LHCN-M2 (cell line): ENCODE results near the gene EIPR1. TPM values are rescaled to one million over a fixed set of nuclear protein-coding genes. Genes with fewer than 3 reads are reported as not detected.

ENCODE experiments used
- DNase-seq: peaks from one replicate; pipeline ENCODE4 v3.0.0-alpha.2; 2012; ENCODE audit warnings: low read depth
- total RNA-seq: library from RNA; depleted of rRNA; stranded (reverse); fragments of >200 nt; gene quantifications from 2 replicates; pipeline ENCODE4 v1.2.3, GENCODE V29; 2014

Gene EIPR1
- total RNA-seq, 1 experiment from 2014 or later, result 77.5 TPM

DNA sequence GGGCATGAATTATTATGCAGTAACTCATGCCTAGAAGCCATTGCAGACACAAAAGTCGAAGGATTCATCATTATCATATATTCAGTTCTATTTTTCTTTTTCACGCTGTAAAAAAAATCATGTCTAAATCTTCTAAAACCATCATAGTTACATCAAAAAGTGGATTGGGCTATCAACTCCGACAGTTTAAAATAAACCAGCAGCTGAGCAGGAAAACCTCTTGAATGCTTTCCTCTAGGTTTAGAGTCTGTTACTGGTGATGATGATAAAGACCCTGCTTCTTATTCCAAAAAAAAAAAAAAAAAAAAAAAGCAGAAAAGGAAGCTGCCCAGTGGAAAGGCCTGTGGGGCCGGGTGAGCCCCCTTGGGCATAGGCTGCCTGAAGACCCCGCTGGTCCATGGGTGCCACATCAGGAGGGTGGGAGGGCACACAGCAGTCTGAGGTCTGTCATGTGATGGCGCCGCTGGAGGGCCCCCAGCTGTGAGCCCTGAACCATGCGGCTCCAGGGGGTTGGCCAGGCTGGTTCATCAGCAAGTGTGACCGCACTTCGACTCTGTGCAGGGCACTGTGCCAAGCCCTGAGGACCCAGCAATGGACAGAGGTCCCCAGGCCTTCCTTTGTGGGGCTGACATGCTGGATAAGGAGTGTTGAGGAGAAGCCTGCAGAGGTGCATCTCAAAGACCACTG is 199.6 kb downstream of the EIPR1 start:
- no peak for DNase-seq

DNA sequence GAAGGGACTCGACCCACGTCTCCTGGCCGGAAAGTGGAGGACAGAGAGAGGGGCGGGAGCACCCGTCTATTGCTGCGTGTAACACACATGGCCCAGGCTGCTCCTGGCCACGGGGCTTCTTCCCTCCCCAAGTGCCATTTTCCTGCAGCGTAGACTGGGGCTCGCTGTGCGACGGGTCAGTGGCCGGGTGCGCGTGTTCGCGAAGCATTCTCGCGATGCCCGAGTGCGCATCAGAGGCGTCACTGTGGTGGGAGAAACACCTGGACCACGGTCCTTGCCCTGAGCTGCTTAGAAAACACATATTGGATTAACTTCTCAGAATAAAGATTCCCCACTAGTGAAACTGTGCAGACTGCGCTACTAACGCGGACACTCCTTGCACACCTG is 200.8 kb downstream of the EIPR1 start:
- DNase-seq, result no peak

DNA sequence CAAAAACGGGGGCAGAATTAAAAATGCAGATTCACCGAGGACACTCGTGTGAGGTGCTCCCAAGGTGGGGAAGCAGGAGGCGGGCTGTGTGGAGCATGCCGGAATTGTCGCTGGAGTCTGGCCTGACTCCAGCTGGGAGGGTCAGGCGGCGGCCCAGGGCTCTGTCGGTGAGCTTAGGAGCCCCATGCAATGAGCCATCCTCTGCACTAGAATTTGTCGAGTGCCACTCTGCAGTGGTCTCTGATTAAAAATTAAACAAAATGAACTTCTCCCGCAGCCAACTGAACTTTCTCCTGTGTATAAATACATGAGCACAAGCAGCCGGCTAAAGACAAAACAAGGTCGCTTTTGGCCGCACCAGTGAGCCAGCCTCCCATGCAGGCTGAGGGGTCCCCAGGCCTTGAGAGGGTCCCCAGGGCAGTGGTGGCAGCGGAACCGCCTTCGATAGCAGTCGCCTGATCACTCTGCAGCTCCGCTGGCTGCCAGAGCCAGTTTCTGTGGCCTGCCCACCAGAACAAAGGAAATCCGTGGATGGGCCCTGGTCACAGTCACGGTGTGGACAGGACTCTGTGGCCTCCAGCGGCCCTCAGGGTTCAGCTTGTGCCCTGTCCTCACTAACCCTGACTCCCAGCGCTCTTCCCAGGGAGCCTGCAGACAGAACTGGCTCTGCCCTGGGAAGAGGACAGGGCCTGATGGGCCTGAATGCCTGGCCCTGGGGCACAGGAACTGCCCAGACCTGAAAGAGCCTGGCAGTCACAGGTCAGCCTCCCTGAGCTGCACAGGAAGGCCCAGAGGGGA is 201.3 kb downstream of the EIPR1 start:
- DNase-seq, result no peak

DNA sequence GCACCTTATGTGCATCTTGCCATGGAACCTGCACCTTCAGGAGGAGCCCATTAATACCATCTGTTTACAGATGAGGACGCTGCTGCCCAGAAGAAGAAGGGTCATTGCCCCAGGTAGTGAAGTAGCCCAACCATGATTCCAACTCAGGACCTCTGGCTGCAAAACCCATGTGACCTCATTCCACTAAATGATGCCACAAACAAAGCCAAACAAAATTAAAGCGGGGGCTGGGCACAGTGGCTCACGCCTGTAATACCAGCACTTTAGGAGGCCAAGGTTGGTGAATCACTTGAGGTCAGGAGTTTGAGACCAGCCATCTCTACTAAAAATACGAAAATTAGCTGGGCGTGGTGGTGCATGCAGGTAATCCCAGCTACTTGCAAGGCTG is 202.1 kb downstream of the EIPR1 start:
- no peak for DNase-seq

DNA sequence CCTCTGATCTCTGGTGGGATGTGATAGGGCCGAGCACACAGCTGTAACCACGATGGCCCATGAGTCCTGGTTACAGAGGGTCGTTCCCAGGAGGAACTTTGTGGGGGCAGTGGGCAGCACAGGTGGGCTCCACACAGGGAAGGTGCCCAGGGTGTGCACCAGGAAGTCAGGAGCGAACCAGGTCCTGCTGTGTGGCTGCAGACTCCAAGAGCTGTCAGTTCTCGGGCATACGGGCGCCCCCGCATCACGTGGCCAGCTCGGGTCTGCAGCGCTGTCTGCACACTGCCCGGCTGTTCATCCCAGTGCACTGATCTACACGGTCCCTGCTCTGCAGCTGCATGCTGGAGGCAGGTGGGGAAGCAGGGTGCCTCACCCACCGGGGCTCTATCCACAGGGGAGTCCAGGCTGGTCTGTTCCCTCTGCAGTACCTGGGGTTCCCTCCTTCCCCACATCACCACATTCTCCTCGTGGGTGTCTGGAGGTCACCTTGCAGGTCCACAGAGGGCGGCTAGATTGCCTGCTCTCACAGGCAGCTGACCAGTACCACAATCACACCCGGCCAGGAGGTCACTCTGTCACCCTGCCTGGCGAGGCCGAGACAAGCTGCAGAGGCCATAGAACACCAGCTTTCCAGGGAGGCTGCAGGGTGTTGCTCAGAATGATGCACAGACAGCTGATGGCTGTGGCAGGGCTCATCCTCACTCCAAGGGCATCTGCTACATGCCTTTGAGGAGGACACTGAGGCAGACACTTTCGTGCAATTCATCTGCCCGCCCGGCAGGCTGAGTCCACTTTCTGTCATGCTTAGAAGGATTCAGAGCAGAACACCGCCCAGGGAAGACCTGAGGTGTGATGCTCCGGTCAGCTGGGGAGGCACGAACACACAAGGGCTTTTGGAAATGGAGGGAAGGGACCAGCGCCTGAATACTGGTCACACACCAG is 202.7 kb downstream of the EIPR1 start:
- no peak for DNase-seq

DNA sequence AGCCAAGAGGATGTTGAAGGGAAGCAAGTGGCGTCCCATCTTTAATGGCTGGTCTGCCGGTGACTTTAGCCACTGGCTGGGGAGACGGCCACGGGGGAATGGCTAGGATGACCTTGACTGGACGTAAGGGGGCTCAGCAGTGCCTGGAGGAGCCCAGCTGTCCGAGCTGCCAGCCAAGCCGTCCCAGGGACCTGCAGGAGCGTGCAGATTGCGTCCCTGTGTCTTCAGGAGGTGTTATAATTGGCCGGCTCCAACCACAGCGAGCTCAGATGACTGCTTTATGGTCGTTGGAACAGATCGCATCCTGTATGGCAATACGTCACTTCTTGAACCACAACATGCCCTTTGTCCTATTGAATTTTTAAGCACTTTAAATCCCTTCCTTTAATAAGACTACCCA is 204.6 kb downstream of the EIPR1 start:
- DNase-seq, result no peak

DNA sequence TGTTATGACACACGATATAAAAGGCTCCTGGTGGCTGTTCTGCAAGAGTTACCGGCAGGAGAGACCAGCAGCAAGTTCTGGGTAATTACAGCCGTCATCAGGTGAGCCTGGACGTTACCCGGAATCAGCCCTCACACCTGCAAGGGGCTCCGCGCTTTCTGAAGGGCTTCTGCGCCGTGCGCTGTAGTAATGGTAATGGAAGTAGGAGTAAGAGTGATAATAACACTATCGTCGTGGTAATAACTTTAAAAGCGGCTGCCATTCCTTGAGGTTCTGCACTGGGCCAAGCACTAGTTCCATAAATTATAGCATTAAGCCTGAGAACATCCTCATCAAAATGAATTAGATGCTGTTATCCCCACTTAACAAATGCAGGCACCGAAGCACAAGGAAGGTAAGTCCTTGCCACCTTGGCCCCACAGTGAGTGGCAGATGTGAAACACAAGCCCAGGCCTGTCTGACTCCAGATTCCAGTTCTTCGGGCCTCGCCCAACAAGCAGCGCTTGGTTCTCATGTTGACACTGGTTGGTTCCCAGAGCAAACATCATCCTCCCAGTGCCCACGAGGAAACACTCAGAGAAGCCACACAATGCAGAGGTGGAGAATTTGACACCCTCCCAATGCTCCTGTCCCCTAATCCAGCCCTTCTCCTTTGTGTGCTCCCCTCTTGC is 205.2 kb downstream of the EIPR1 start:
- DNase-seq, result no peak

DNA sequence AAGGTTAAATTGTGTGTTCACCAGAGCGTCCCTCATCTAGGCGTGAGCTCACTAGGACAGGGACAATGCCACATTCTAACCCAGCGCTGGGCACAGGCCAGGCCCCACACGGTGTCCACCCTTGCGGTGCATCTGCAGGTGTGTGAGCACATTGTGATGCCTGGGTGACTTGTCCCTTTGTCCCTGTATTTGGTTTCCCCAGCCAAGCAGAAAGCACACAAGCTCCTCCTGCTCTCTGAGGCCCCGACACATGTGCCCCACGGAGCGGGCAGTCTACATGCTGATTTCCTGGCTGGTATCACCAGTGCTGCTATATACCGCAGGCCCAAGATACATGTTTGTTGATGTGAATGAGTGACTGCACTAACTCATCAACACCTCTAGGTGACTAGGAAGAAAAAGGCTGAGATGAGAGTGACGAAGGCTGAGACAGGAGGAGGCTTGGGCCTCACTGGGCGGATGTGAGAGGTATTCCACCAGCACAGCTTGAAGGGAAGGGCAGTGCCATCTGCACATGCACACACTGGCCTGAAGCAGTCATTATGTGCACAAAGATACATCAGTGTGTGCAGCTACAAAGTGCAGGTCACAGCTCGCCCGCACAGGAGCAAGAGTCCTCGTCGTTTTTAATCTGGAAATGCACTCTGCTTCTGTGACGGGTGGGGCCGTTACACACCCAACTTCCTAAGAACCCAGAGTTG is 205.9 kb downstream of the EIPR1 start:
- DNase-seq, result no peak

DNA sequence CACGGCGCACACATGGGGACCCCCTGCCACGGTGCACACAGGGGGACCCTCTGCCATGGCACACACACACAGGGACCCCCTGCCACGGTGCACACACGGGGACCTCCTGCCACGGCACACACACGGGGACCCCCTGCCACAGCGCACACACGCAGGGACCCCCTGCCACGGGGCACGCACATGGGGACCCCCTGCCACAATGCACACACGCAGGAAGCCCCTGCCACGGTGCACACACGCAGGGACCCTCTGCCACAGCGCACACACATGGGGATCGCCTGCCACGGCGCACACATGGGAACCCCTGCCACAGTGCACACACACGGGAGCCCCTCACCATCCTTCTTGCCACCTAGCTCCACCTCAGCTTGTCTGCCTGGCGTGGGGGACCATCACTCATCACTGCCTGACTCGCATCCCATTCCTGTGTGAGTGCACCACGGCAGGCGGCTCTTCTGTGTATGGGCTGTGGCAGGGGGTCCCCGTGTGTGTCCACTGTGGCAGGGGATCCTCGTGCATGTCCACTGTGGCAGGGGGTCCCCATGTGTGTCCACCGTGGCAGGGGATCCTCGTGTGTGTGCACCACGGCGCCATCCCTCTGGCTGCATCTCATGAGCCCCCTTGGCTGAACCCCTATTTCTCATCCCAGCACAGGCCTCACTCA is 206.7 kb downstream of the EIPR1 start:
- DNase-seq, result no peak

DNA sequence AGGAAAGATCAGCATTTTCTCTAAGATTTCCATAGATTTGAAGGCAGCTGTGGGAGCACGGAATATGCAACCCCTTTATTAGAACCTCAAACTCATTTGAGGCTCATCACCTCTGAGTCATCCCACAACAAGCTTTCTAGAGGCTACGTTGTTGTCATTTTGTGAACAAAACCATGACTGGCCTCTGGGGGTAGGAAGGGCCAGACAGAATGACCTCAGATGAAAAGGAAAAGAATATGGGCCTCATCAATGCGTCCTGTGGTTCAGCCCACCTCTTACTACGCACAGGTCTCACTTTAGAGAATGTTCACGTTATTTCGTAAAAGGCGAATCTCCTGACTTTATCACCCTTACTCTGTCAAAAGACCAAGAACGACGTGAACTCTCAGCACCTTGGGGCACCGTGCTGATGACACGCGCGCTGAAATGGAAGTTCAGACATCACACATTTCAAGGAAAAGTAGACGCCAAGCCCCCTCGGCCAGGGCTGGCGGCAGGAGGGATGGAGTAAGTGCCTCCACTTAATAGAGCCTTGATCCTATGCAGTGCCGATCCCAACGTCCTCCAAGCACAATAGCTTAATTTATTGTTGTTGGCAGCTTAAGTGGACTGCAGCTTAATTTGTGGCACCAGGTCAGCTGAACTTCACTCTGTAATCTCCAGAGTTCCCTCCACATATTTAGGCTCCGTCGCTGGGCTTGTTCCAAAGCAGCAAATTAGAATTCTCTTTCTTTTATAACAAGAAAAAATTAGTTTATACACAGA is 208.3 kb downstream of the EIPR1 start:
- DNase-seq, result peak; percentile 84

DNA sequence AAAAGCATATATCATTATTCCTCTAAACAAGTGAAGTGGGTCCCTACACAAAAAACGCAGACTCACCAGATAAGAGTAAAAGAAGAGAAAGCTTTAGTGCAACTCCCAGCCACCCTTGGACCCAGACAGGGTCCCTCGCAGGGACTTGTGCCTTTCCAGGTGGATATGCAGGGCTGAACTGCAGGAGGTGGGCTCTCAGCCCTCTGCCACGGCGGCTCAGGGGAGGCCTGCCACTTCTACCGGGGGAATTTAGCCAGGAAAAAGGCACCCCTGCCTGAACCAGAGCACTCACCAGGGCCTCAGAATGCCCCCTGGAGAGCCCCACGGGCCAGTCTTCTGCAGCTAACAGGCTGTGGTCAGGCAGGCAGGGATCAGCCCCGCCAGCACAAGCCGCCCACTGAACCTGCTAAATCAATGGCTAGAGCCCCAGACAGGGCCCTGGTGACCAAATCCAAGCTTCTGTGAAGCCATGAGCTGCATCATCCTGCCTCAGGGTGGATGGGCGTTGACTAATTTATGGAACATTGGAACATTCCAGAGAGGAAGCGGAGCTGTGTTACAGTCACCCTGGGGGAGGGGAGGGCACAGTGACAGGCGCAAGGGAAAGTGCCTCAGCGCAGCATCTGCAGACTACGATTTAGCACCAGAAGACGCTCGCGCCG is 209.3 kb downstream of the EIPR1 start:
- DNase-seq, result peak; percentile 73

DNA sequence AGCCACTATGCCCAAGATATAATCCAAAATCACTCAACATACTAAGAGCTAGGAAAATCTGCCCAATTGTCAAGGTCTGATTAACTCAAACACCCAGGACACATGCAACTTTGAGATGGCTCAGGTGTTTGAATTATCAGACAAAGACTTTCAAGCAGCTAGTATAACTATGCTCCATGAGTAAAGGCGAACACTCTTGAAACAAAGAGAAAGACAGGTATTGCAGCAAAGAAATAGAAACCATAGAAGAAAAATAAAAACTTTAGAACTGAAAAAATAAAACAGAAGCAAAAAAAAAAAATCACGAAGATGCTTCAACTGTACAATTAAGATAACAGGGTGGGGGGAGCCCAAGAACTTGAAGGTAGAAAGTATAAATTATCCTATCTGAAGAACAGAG is 214.2 kb downstream of the EIPR1 start:
- no peak for DNase-seq

DNA sequence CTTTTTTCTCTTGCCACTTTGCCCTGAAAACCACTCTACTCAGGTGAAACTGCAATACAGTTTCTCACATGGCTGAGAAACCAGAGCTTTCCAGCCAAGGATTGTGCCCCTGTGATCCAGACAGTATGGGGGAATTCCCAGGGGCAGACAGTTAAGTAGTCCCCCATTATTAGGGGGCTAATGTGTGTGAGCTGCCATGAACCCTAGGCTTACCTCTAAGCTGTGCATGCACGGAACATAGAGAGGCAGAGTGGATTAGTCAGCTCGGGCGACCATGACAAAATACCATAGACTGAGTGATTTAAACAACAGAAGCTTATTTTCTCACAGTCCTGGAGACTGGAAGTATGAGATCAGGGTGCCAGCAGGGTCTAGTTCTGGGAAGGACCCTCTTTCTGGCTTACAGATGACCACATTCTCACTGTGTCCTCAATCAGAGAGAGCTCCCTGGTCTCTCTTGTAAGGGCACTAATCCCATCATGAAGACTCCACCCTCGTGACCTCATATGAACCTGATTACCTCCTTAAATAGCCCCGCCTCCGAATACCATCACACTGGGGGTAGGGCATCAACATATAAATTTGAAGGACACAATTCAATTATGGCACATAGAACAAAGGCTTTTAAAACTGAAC is 215.1 kb downstream of the EIPR1 start:
- DNase-seq, result no peak

DNA sequence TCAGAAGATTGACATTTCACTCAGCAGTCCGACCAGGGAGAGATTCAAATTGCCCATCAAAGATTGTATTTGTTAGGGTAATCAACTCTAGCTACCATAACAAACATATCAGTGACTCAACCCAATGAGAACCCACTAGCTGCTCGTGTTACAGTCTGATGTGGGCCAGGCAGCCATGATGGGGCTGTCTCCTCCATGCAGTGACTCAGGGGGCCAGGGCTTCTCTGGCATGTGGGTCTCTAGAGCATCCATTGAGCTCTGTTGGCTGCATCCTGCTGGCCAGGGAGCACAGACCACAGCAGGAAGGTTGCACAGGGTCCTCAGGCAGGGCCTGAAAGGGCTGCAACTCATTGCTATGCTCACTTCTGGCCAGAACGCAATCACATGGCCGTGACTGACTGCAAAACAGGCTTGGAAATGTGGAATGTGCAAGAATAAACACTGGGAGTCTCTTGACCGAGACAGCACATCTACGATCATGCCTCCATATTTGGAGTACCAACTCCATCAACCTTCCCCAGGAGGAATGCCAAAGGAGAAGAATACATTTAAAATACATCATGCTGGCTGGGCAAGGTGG is 216.8 kb downstream of the EIPR1 start:
- peak; percentile 12 for DNase-seq

DNA sequence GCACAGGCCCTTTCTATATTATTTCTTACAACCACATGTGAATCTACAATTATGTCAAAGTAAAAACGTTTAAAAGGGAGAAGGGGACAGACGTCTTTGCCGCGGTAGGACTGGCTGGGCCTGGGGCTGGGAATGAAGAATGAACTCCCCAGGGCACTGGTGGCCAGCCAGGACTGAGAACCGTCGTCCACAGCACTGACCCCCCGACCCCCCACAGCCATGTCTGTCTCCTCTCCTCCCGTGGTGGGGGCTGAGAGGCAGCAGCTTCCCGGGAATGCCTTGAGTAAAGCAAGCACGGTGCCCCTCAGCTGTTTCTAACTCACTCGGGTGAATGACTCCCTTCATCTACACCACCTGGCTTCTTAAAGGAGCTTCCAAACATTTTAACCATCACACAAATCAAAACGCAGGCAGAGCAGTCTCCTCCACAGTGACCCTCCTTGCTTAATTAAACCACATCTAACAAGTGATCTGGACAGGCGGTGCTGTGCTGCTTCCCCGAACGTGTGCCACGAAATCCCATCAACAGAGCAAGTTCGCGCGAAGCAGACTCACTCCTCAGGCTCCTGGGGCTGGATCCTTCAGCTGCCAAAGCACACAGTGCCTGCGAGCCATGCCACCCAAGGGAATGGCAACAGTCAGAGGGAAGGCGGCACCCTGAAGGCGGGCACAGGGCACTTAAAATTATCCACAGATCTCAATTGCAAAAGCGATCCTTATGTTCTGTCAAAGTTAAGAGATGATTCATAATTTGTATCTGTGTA is 217.7 kb downstream of the EIPR1 start:
- DNase-seq, result no peak

DNA sequence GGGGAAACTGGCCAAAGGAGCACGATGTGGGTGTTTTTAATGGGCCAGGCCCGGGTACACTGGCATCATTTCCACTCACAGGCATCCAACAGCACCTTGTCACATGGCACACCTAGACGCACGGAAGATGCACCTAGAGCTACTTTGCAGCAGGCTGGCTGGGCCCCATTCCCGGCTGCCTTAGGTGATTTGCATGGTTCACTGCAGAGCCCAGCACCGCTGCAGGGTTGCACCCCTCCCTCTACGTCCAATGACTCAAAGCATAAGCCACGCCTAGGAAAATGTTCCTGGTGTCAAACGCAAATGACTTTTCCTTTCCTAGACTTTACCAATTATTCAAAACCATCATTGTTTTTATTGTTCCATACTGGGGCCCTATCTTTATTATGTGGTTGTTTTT is 222.9 kb downstream of the EIPR1 start:
- DNase-seq, result no peak

DNA sequence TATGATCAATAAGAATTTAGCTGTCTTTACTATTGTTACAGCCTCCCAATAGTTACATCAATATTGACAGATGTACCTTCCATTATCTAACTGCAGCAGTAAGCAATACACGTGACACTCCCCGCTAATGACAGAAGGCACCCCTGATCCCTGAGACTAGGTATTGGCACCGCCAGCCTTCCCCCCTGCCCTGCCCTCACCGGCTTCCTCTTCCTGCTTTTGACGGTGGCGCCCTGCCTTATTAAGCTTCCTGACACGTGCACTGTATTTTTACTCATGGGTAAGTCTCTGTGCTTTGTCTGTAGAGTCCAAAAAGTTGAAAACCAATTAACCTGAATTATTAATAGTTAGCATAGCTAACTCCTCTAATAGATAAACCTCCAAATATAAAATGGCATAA is 223.5 kb downstream of the EIPR1 start:
- no peak for DNase-seq
